Activated T-cell treated with anti-CD3 and anti-CD28 coated beads, Interleukin-2, amount 50 U/mL, for 1 hour (primary cell): Measurements from ENCODE around the gene BEAN1.
"Not testable (repeated sequence)": the region's sequence is repeated elsewhere in the genome, so short reads cannot be mapped to it uniquely, and the experiment has no call there.

Experiments used
- DNase-seq: peaks from one replicate; pipeline ENCODE4 v3.0.0-alpha.2; 2020

BEAN1 gene

GRCh38 chr16:66510711-66511601 lies 83.9 kb downstream of the BEAN1 start:
- DNase-seq = no peak

- DNase-seq = no peak
Observed at GRCh38 chr16:66511602-66512271, 84.6 kb downstream of the BEAN1 start.

GRCh38 chr16:66512272-66513110 lies 85.4 kb downstream of the BEAN1 start:
- DNase-seq = no peak

GRCh38 chr16:66513111-66513723 lies 86.1 kb downstream of the BEAN1 start:
- DNase-seq = no peak

- DNase-seq = not testable (repeated sequence)
Observed at GRCh38 chr16:66514391-66514790, 87.3 kb downstream of the BEAN1 start.

- DNase-seq = not testable (repeated sequence)
Observed at GRCh38 chr16:66514980-66515595, 88.0 kb downstream of the BEAN1 start.

GRCh38 chr16:66515596-66516508 lies 88.8 kb downstream of the BEAN1 start:
- DNase-seq = no peak

- DNase-seq = no peak
Observed at GRCh38 chr16:66516509-66516807, 89.4 kb downstream of the BEAN1 start.

GRCh38 chr16:66516808-66517585 lies 89.9 kb downstream of the BEAN1 start:
- peak; percentile 71 for DNase-seq

- no peak for DNase-seq
Observed at GRCh38 chr16:66517586-66518263, 90.6 kb downstream of the BEAN1 start.

- no peak for DNase-seq
Observed at GRCh38 chr16:66519482-66520373, 92.6 kb downstream of the BEAN1 start.

- DNase-seq = no peak
Observed at GRCh38 chr16:66520406-66521170, 93.5 kb downstream of the BEAN1 start.

- DNase-seq = no peak
Observed at GRCh38 chr16:66521252-66521713, 94.2 kb downstream of the BEAN1 start.

- peak; percentile 84 for DNase-seq
Observed at GRCh38 chr16:66521951-66522771, 95.1 kb downstream of the BEAN1 start.

GRCh38 chr16:66522816-66523590 lies 95.9 kb downstream of the BEAN1 start:
- DNase-seq = no peak

- peak; percentile 42 for DNase-seq
Observed at GRCh38 chr16:66523861-66524354, 96.8 kb downstream of the BEAN1 start.
